HepG2 (cell line): ENCODE results near the gene PPP1R12C. TPM values are rescaled to one million over a fixed set of nuclear protein-coding genes. Genes with fewer than 3 reads are reported as not detected.

Experiments
- HDAC6 ChIP-seq: fragments of 200-600 bp; sonication (generic); IDR thresholded peaks from 2 replicates; pipeline ENCODE4 v1.7.0; 2017; ENCODE audit warnings: mild to moderate bottlenecking, antibody characterized with exemption, low read length, low read depth
- HNRNPLL ChIP-seq: fragments of 200-400 bp; formaldehyde crosslinking; IDR thresholded peaks from 2 replicates; pipeline ENCODE4 v1.6.1; 2017; ENCODE audit warnings: mild to moderate bottlenecking, low read depth, low read length; ENCODE audit not compliant: poor library complexity, severe bottlenecking
- HOXD1 ChIP-seq: sonication (generic); formaldehyde crosslinking; IDR thresholded peaks from 2 replicates; pipeline ENCODE4 v1.5.0; 2020; ENCODE audit warnings: missing genetic modification reagents
- IKZF4 ChIP-seq: sonication (generic); formaldehyde crosslinking; IDR thresholded peaks from 2 replicates; pipeline ENCODE4 v1.5.1; 2020; ENCODE audit warnings: borderline replicate concordance, mild to moderate bottlenecking, low read depth, missing genetic modification reagents; ENCODE audit errors: not compliant biosample characterization
- KAT8 ChIP-seq: IDR thresholded peaks from 2 replicates; pipeline ENCODE4 v1.6.1; 2016; ENCODE audit warnings: missing genetic modification reagents, missing compliant biosample characterization
- RXRA ChIP-seq: sonication (generic); formaldehyde crosslinking; IDR thresholded peaks from 2 replicates; pipeline ENCODE4 v1.5.1; 2020; ENCODE audit warnings: missing genetic modification reagents
- TBP ChIP-seq: sonication (generic); formaldehyde crosslinking; IDR thresholded peaks from 2 replicates; pipeline ENCODE4 v1.5.0; 2020; ENCODE audit warnings: missing genetic modification reagents
- ZNF101 ChIP-seq: sonication (generic); formaldehyde crosslinking; IDR thresholded peaks from 2 replicates; pipeline ENCODE4 v1.4.0; 2020; ENCODE audit warnings: mild to moderate bottlenecking, low read depth, missing genetic modification reagents, borderline replicate concordance
- ZNF143 ChIP-seq: sonication (generic); formaldehyde crosslinking; IDR thresholded peaks from 2 replicates; pipeline ENCODE4 v1.4.0; 2020; ENCODE audit warnings: missing genetic modification reagents
- ZNF567 ChIP-seq: sonication (generic); formaldehyde crosslinking; IDR thresholded peaks from 2 replicates; pipeline ENCODE4 v1.8.1; 2023; ENCODE audit warnings: mild to moderate bottlenecking, missing genetic modification reagents, borderline replicate concordance
- ZNF570 ChIP-seq: sonication (generic); formaldehyde crosslinking; IDR thresholded peaks from 2 replicates; pipeline ENCODE4 v1.4.0; 2020; ENCODE audit warnings: mild to moderate bottlenecking, missing genetic modification reagents, borderline replicate concordance
- ZNF749 ChIP-seq: sonication (generic); formaldehyde crosslinking; IDR thresholded peaks from 2 replicates; pipeline ENCODE4 v1.8.0; 2022; ENCODE audit warnings: mild to moderate bottlenecking, missing genetic modification reagents, moderate library complexity, borderline replicate concordance
- ZNF768 ChIP-seq: sonication (generic); formaldehyde crosslinking; IDR thresholded peaks from 2 replicates; pipeline ENCODE4 v1.4.0; 2020; ENCODE audit warnings: missing genetic modification reagents
- ZNF839 ChIP-seq: sonication (generic); formaldehyde crosslinking; IDR thresholded peaks from 2 replicates; pipeline ENCODE4 v1.4.0; 2020; ENCODE audit warnings: missing genetic modification reagents, mild to moderate bottlenecking, borderline replicate concordance
- polyA plus RNA-seq, 8 experiments: library from polyadenylated mRNA; depleted of rRNA in 3 of 8; stranded (reverse) in 7 of 8; unstranded in 1 of 8; fragments of >200 nt; fragmentation: Illumina TruSeq in 4 of 8; extraction: Trizol in 4 of 8; gene quantifications; 2 replicates each; pipeline versions ENCODE4 v1.2.1 to v1.2.3, GENCODE V29; 2011 to 2016; ENCODE audit warnings: low read depth in 4 of 8, missing spikeins in 1 of 8, mixed read lengths in 1 of 8; ENCODE audit not compliant: insufficient read depth in 1 of 8
- total RNA-seq, 5 experiments: library from RNA; depleted of rRNA; stranded (reverse); fragments of >200 nt; fragmentation: Illumina TruSeq; extraction: Trizol; gene quantifications; 2 replicates each; pipeline ENCODE4 v1.2.3, GENCODE V29; 2016; ENCODE audit warnings: low read depth in 1 of 5
- TF ChIP-seq, protein P1 (sequence below): sonication (generic); formaldehyde crosslinking; IDR thresholded peaks from 2 replicates; pipeline ENCODE4 v1.4.0; 2020; ENCODE audit warnings: missing genetic modification reagents
- TF ChIP-seq, protein P2 (sequence below): sonication (generic); formaldehyde crosslinking; IDR thresholded peaks from 2 replicates; pipeline ENCODE4 v1.5.0; 2020; ENCODE audit warnings: missing genetic modification reagents
- TF ChIP-seq, protein P3 (sequence below): sonication (generic); formaldehyde crosslinking; conservative IDR thresholded peaks from 2 replicates; pipeline ENCODE4 v1.4.0; 2020; ENCODE audit warnings: mild to moderate bottlenecking, missing genetic modification reagents, moderate library complexity
- TF ChIP-seq, protein P4 (sequence below): IDR thresholded peaks from 2 replicates; pipeline ENCODE4 v1.6.1; 2016; ENCODE audit warnings: missing compliant biosample characterization, missing genetic modification reagents, borderline replicate concordance
- TF ChIP-seq, protein P5 (sequence below): sonication (generic); formaldehyde crosslinking; IDR thresholded peaks from 2 replicates; pipeline ENCODE4 v1.5.0; 2020; ENCODE audit warnings: missing genetic modification reagents, mild to moderate bottlenecking, borderline replicate concordance

Gene PPP1R12C
- total and polyA plus RNA-seq, 2 of the 13 experiments (the other 11 are each of a cell fraction or from before 2014, with no cell fraction given), result 29.7 to 30.3 TPM

DNA sequence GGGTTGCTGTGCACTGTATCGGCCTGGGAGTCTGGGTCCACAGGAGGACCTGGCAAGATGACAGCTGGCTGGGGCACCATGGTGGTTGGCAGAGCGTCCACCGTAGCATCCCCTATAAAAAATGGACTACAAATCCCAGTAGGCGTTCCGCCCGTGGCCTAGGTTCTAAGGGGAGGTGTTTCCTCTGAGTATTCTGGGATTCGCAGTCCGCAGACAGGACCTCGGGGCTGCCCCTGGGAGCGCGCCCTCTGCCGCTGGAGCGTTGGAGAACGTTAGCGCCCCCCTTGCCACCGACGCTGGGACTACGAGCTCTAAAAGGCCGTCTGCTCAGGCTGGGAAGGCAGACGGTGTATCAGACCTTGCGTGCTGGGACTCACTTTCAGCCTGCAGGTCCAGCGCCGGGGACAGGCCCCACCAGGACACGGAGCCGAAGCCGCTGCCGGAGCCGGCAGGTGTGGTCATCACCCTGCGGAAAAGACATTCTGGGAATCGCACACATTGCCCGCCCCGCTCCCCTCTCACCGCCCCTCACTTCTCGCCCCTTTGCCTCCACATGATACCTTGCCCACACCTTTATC lies 48.6 kb upstream of the PPP1R12C start (continued):
- TF ChIP-seq KAT8 (CRISPR knock-in tag) (0 out of 2 replicates have a peak, but pooled peaks have one; percentile 18), HDAC6 (no peak), HOXD1 (CRISPR knock-in tag) (0 out of 2 replicates have a peak, but pooled peaks have one; percentile 47), ZNF143 (CRISPR knock-in tag) (peak; percentile 98), ZNF839 (CRISPR knock-in tag) (no peak), ZNF768 (no peak), HNRNPLL (no peak), TBP (CRISPR knock-in tag) (0 out of 2 replicates have a peak, but pooled peaks have one; percentile 35), IKZF4 (no peak), ZNF101 (CRISPR knock-in tag) (no peak), ZNF567 (CRISPR knock-in tag) (no peak), ZNF749 (CRISPR knock-in tag) (no peak), RXRA (0 out of 2 replicates have a peak, but pooled peaks have one; percentile 5), ZNF570 (CRISPR knock-in tag) (no peak)
- TF ChIP-seq, protein P1, sequence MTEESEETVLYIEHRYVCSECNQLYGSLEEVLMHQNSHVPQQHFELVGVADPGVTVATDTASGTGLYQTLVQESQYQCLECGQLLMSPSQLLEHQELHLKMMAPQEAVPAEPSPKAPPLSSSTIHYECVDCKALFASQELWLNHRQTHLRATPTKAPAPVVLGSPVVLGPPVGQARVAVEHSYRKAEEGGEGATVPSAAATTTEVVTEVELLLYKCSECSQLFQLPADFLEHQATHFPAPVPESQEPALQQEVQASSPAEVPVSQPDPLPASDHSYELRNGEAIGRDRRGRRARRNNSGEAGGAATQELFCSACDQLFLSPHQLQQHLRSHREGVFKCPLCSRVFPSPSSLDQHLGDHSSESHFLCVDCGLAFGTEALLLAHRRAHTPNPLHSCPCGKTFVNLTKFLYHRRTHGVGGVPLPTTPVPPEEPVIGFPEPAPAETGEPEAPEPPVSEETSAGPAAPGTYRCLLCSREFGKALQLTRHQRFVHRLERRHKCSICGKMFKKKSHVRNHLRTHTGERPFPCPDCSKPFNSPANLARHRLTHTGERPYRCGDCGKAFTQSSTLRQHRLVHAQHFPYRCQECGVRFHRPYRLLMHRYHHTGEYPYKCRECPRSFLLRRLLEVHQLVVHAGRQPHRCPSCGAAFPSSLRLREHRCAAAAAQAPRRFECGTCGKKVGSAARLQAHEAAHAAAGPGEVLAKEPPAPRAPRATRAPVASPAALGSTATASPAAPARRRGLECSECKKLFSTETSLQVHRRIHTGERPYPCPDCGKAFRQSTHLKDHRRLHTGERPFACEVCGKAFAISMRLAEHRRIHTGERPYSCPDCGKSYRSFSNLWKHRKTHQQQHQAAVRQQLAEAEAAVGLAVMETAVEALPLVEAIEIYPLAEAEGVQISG, result peak; percentile 93
- TF ChIP-seq, protein P2, sequence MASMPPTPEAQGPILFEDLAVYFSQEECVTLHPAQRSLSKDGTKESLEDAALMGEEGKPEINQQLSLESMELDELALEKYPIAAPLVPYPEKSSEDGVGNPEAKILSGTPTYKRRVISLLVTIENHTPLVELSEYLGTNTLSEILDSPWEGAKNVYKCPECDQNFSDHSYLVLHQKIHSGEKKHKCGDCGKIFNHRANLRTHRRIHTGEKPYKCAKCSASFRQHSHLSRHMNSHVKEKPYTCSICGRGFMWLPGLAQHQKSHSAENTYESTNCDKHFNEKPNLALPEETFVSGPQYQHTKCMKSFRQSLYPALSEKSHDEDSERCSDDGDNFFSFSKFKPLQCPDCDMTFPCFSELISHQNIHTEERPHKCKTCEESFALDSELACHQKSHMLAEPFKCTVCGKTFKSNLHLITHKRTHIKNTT (CRISPR knock-in tag), result peak; percentile 77; the same call in 1 of the 2 replicates
- TF ChIP-seq, protein P3, sequence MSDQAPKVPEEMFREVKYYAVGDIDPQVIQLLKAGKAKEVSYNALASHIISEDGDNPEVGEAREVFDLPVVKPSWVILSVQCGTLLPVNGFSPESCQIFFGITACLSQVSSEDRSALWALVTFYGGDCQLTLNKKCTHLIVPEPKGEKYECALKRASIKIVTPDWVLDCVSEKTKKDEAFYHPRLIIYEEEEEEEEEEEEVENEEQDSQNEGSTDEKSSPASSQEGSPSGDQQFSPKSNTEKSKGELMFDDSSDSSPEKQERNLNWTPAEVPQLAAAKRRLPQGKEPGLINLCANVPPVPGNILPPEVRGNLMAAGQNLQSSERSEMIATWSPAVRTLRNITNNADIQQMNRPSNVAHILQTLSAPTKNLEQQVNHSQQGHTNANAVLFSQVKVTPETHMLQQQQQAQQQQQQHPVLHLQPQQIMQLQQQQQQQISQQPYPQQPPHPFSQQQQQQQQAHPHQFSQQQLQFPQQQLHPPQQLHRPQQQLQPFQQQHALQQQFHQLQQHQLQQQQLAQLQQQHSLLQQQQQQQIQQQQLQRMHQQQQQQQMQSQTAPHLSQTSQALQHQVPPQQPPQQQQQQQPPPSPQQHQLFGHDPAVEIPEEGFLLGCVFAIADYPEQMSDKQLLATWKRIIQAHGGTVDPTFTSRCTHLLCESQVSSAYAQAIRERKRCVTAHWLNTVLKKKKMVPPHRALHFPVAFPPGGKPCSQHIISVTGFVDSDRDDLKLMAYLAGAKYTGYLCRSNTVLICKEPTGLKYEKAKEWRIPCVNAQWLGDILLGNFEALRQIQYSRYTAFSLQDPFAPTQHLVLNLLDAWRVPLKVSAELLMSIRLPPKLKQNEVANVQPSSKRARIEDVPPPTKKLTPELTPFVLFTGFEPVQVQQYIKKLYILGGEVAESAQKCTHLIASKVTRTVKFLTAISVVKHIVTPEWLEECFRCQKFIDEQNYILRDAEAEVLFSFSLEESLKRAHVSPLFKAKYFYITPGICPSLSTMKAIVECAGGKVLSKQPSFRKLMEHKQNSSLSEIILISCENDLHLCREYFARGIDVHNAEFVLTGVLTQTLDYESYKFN (CRISPR knock-in tag), result no peak
- TF ChIP-seq, protein P4, sequence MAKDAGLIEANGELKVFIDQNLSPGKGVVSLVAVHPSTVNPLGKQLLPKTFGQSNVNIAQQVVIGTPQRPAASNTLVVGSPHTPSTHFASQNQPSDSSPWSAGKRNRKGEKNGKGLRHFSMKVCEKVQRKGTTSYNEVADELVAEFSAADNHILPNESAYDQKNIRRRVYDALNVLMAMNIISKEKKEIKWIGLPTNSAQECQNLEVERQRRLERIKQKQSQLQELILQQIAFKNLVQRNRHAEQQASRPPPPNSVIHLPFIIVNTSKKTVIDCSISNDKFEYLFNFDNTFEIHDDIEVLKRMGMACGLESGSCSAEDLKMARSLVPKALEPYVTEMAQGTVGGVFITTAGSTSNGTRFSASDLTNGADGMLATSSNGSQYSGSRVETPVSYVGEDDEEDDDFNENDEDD (CRISPR knock-in tag), result no peak
- TF ChIP-seq, protein P5, sequence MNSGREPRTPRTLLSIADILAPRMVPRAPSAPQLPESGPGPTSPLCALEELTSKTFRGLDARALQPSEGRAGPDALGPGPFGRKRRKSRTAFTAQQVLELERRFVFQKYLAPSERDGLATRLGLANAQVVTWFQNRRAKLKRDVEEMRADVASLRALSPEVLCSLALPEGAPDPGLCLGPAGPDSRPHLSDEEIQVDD (CRISPR knock-in tag), result no peak
